ENCODE data around the gene STAB1.
"Not testable (repeated sequence)": the region's sequence is repeated elsewhere in the genome, so short reads cannot be mapped to it uniquely, and the experiment has no call there.

Gene STAB1

GRCh38 chr3:52525680-52526561 lies 30.8 kb downstream of the STAB1 start:
- DNase-seq = no peak

- DNase-seq = not testable (repeated sequence)
These were observed 31.5 kb downstream of the STAB1 start for GRCh38 chr3:52526671-52527038.

DNA sequence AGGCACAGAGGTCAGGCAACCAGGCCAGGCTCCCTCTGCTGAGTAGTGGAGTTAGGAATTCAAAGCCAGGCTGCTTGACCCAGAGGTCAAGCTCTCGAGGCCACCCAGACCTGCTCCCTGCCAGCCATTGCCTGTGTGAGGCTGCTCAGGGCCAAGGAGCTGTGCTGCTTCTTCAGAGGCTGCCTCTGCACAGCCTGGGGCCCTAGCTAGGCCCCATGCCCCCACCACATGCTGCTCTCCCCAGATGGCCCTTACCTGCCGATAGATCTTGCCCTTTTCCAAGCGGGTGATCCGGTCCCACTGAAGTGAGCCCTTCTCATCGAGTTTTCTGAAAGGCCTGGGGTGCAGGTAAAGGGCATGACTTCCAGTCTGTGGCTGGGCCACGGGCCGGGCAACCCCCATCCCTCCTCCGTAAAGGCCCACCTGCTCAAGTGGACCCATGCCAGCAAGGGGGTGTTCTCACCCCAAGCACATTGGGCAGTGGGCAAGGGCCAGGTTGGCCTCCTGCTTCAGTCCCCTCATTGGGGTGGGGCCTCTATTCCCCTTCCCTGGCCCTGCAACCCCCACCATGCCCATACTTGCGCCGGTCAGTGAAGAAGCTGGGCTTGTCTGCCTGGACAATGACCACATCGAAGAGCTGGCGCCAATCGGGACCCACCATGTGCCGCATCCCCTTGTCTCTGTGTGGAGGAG lies 32.0 kb downstream of the STAB1 start:
- no peak for DNase-seq

DNA sequence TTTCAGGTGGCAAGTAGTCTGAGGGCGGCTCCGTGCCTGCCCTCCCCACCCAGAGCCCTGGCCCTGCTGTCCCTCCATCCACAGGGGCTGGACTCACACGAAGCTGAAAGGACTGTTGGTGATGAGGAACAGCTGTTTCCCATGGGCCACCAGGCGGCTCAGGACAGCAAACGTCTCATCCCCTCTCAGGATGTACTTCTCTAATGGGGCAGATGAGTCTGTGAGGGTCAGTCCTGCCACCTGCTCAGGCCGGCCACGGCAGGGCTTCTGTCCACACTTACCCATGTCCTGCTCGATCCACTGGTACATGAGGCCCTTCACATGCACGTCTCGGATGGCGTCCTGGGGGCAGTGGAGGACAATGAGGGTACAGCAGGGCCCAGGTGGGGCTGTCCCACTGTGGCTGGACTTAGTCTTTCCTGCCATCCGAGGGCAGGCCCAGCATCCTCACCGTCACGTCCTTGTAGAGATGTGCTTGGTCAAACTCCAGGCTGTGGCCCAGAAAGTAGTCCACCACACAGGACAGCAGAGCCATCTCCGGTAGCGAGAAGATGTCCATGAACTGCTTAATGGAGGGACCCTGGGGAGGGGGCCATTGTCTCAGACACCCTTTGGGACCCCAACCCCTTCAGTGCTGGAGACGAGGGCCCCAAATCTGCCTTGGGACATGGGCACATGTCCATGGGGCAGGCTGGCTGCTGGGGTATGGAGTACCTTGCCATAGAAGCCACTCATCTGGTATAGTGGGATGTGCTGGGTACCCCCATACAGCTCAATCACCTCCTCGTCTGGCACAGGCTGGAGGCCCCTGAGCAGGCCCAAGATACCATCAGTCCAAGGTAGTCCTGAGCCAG lies 32.8 kb downstream of the STAB1 start:
- DNase-seq = no peak

DNA sequence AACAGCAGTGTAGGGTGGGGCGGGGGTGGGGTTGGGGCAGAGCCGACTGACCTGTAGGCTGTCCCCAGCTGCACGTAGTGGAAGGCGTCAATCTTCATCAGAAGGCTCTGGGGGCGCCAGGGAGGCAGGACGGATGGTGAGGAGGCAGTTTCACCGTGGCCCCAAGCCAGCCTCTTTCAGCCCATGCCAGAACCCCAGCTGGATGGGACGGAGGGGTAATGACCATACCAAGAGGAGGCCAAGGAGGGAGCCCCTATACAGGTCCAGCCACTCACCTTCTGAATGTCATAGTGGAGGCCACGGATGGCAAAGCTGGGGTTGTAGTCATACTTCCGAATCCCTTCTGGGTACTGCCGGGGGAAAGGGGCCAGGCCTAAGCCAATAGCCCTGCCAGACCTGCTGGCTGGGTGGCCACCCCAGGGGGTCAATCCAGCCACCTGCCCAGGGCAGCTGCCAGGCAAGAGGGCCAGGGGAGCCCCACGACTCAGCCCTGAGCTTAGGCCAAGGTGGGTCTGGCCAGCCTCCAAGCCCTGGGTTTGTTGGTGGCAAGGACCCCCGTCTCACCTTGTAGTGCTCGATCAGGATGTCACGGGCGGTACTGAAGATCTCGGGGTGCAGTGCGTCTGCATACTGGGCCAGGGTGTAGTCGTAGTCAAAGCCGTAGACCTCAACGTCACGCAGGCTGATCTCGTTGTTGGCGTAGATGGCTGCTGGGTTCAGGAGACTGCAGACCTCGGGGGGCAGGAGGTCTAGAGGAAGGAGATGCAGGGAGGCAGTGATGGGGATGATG lies 33.6 kb downstream of the STAB1 start:
- no peak for DNase-seq

DNA sequence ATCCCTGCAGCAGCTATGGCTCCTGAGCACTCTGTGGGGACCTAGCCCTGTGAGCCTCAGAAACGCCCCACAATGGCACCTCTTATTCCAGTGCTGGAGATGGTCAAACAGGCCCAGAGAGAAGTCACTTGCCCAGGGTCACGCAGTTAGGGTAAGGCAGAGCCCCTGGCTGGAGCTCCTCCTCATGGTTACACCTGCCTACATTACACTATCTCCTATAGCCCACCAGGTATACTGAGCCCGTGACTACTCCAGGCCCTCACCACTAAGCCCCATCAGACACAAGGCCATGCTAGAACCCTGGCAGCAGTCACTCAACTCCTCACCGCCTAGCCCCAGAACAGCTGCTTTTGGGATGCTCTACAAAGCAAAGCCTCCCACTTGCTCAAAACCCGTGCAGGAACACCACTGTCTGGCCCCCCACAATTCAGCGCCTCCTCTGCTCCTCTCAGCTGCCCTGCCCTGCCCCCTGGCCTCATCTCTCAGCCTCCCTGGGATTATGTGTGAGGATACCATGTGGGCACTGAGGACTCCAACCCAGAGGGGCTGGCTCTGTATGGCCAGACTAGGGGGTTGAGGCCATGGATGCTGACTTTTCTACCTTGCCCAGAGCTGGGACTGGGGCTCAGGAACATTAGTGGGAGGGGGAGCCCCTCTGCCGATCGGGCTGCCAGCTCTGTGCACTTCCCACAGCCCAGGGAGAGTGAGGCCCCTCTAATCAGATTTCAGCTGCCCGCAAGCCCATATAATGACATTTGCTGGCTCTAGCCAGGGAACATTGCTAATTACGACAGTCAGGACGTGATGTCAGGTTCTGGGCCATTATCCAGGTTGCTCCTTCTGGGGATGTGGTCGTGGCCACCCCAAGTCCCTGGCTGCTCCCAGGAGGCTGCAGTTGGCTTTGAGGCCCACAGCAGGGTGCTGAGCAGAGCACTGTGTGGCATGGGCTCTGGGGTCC lies 34.5 kb downstream of the STAB1 start:
- DNase-seq = no peak

DNA sequence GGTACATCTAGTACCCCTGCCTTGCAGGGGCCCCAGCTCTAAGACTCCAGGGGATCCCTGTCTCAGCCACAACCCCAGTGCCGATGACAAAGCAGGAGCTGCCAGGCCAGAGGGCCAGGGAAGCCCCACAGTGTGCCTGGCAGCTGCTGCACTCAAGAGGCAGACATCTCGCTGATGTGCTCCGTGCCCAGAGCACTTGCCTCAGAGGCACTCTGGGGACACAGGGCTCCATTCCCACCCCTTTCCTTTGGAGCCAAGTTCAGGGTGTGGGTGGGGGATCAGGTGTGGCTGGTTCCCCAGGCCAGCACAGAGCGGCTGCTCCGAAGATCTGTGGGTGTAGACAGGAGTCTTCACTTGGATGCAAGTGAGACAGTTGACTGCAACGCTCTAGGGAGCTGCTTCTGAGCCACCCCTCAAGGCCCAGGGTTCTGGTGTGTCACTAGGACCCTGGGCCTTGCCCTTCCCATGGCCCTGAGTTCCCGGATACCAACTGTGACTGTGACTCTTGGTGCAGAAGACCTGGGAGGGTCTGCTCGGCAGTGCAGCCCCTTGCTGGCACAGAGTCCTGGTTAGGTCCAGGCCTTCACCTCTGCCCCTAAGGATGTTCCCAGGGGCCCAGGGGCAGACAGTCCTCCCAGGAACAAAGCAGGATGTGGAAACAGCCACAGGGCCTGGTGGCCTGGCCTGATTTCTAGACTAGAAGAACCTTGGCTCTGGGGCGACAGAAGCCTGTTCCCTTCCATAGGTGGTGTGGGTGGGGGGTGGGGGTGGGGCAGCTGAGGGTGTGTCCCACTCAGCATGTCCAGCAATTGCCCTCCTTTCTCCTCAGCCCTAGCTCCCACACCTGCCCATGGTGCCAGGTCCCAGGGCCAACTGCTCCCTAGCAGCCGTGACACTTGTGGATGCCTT lies 36.0 kb downstream of the STAB1 start:
- DNase-seq = no peak

DNA sequence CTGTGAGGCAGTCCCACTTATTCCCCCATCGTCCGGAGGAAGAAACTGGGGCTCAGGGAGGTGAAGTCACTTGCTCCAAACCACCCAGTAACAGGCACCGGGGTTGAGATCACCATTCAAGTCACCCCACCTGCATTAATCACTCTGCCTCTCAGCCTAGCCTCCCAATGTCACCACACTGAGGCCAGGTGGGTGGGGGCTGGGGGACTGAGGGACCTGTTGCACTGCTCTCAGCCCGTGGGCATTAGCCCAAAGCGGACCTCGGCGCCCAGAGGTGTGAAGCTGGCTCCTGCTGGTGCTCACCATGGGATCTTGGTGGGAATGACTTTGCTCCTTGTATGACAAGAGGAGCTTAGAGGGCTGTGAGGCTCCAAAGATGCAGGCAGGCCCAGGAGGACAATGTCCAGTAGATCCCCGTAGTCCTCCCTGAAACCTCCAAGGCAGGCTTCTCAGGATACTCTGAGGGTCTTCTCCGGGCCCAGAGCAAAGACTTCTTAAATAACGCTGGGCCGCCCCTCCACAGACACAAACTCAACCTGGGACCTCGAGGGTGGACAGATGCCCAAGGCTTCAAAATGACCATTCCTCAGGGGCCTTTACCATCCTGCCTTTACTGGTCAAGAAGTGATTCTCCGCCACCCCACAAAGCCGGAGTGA lies 36.9 kb downstream of the STAB1 start:
- no peak for DNase-seq

- DNase-seq = no peak
These were observed 37.3 kb downstream of the STAB1 start for GRCh38 chr3:52532517-52532837.

DNA sequence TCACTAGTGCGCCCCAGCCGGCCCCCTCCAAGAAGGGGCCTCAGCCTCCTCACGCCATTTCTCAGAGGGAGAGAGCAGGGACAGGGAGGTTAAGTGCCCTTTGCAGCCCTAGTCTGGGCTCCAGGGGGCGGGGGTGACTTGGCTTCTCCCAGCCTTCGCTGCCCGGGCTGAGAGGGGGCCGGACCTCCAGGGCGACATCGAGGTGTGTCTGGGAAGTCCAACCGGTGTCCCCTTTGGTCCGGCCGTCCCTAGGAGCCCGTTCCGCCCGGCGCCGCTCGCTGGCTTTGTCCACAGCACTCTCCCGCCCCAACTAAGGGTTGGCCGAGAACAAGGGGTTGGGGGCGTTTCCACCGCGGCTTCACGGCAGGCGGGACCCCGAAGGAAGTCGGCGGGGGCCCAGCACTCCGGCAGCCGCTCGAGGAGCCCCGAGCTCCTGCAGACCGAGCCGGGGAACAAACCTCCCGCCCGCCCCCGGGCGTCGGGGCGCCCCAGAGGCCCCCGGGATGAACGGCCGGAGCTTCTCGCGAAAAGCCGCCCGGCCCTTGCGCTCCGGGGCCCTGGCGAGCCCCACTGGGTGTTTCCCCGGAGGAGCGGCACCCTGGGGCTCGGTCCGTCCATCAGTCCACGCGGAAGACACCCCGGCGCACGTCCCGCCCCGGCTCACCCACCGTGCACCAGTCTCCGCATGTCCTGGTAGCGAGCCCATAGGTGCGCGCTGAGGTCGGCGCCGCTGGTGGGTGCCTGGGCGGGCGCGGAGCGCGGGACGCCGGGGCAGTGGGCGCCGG lies 37.9 kb downstream of the STAB1 start:
- no peak for DNase-seq

GRCh38 chr3:52533623-52534280 lies 38.6 kb downstream of the STAB1 start, which contains the start of gene NT5DC2:
Gene NT5DC2, minus strand, starts transcription at chr3:52533857. Its CDS starts 120 bp downstream, at chr3:52533737.
- DNase-seq = no peak

DNA sequence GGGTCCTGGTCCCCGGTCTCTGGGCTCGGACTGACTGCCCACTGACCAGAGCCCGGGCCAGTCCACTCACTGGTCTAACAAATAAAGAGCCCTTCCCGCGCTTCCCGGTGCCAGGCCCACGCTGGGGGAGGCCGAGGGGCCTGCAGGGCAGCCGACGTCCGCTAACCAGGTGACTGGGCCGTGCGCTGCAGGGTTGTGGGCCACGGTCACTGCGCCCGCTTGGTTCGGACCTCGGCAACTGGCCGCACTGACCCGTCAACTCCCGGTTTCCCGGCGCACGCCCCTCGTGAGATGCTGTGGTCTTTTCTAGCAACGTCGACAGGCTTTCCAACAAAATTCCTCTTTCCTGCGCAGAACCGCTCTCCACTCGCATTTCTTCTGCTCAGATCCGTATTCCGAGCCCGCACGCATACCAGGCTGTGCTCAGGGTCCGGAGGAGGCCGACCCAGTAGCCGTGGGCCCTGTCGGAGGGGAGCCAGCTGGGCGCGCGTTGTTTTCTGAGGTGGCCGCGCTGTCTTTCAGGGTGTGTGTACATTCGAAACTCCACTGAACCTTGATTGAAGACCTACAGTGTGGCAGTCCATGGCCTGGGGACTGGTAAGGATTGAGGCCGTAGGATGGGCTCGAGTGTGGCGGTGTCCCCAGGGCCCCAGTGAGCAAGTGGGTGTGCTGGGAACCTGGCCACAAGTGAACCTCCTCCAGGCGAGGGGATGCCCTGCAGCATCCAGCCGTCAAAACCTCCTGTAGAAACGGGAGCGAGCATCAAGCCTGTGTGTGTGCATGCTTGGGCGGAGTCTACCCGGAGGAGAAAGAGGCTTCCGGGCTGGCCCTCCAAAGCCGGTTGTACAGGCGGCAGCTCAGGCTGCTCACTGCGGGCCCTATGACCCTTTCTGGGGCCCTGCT lies 39.4 kb downstream of the STAB1 start:
- no peak for DNase-seq

DNA sequence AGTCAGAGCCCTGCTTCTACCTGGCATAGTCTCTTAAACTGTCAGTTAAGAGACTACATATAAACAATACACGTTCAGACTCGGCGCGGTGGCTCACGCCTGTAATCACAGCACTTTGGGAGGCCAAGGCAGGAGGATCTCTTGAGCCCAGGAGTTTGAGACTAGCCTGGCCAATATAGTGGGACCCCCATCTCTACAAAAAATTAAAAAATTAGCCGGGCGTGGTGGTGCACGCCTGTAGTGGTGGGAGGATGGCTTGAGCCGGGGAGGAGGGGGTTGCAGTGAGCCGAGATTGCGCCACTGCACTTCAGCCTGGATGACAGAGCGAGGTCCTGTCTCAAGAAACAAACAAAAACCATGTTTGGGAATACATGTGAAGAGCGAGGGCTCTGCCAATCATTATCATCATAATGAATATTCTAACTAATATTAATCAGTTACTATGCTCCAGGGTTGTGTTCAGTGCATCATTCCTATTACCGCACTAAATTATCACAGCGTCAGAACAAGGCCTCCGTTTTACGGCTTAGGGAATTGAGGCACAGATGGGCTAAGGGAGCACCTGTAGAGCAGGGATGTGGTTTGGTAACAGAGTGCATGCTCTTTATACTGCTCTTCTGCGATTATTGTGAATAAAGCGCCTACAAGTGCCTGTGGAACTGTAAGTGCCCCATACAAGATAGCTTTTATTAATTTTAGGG lies 40.4 kb downstream of the STAB1 start:
- DNase-seq = no peak

- no peak for DNase-seq
These were observed 40.9 kb downstream of the STAB1 start for GRCh38 chr3:52536112-52536368.

DNA sequence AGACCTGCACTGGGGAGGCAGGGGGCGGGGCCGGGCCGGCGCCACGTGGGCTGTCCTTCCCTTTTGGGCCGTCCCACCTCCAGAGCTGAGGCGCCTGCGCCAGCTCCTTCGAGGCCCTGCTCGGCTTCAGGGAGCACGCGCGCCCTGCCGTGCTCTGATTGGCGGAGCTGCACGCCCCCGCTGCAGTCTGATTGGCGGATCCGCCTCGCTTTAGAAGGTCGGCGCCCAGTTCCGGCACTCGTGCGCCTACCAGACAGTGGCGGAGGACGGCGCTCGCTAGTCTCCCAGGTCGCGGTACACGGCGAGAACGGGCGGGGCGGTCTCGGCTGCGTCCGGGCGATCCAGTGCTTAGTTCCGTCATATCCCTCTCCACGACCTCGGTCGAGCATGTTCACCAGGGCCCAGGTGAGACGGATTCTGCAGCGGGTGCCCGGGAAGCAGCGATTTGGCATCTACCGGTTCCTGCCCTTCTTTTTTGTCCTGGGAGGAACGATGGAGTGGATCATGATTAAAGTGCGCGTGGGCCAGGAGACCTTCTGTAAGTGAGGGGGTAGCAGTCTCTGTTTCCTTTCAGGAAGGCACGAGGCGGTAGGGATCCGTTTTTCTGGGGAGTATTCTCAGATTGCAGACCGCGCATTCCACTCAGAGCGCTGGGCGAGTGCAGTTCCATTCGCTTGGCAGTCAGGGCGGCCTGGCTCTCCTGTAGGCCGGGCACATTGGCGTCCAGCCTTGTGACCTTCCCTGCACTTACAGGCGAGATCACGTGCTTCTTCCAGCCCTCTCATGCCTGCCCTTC lies 41.4 kb downstream of the STAB1 start, which contains the start of gene UQCC5:
Gene UQCC5, plus strand, starts transcription at position 237 of the 796 bp plus-strand sequence. Its CDS starts 151 bp downstream, at position 388.
- peak; percentile 92 for DNase-seq

DNA sequence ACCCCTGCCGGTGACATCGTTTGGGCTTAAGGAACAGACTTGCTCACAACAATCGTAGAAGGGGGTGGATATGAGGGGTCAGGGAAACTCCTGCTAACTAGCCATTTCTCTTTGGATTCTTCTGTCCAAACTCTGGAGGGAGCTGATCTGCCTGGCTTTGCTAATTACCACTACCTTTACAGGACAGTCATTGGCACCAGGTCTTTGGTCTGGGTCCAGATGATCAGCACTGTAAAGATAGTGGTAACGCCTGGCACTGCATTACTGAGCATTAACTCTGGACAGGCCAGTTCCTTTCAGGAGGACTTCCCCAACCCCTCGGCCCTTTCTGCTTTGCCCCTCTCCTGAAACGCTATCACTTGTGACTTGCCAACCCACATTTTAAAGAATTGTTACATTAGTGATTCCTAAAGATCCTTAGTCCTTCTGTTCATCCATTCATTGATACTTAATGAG lies 42.1 kb downstream of the STAB1 start:
- no peak for DNase-seq
